GM12864 (cell line): ENCODE results near the gene SLC25A1.

Experiments used
- DNase-seq: peaks from one replicate; pipeline ENCODE4 v3.0.0-alpha.2; 2011; ENCODE audit warnings: low read depth
- H3K4me3 ChIP-seq: 2 replicates; pipeline ENCODE4 v1.5.1; 2011; ENCODE audit warnings: mild to moderate bottlenecking, low read depth, low read length, control low read depth
- TF ChIP-seq, protein P1 (sequence below): IDR thresholded peaks from 2 replicates; pipeline ENCODE4 v1.5.1; 2011; ENCODE audit warnings: low read depth, mild to moderate bottlenecking, moderate library complexity, low read length, control low read depth, inconsistent platforms; ENCODE audit errors: missing control alignments

Gene SLC25A1

DNA sequence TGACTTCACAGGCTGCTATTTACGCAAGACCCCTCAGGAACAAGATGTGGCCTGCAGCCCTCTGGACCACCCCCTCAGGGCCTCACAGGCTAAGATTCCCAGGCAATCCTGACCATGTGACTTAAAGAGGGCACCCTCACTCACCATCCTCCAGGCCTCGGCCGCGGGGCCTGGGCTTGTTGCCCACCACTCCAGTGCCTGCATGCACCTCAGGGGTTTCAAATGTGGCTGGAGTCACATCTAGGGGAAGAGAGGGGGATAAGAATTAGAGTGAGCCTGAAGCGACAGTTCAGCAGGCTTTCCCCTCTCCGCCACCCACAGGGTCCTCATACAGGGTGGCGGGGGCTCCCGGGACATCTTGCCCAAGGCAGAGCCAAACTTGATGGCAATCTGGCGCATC lies 36.1 kb downstream of the SLC25A1 start:
- TF ChIP-seq, protein P1, sequence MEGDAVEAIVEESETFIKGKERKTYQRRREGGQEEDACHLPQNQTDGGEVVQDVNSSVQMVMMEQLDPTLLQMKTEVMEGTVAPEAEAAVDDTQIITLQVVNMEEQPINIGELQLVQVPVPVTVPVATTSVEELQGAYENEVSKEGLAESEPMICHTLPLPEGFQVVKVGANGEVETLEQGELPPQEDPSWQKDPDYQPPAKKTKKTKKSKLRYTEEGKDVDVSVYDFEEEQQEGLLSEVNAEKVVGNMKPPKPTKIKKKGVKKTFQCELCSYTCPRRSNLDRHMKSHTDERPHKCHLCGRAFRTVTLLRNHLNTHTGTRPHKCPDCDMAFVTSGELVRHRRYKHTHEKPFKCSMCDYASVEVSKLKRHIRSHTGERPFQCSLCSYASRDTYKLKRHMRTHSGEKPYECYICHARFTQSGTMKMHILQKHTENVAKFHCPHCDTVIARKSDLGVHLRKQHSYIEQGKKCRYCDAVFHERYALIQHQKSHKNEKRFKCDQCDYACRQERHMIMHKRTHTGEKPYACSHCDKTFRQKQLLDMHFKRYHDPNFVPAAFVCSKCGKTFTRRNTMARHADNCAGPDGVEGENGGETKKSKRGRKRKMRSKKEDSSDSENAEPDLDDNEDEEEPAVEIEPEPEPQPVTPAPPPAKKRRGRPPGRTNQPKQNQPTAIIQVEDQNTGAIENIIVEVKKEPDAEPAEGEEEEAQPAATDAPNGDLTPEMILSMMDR, result no peak
- H3K4me3 ChIP-seq, result no peak overlapping the region
- DNase-seq, result no peak

GRCh38 chr22:19139974-19140373 lies 38.6 kb downstream of the SLC25A1 start:
- no peak overlapping the region for H3K4me3 ChIP-seq
- no peak for DNase-seq
- TF ChIP-seq, protein P1, result no peak

- no peak overlapping the region for H3K4me3 ChIP-seq
- DNase-seq, result no peak
- TF ChIP-seq, protein P1, result no peak
Observed at GRCh38 chr22:19139001-19139356, 39.6 kb downstream of the SLC25A1 start.

DNA sequence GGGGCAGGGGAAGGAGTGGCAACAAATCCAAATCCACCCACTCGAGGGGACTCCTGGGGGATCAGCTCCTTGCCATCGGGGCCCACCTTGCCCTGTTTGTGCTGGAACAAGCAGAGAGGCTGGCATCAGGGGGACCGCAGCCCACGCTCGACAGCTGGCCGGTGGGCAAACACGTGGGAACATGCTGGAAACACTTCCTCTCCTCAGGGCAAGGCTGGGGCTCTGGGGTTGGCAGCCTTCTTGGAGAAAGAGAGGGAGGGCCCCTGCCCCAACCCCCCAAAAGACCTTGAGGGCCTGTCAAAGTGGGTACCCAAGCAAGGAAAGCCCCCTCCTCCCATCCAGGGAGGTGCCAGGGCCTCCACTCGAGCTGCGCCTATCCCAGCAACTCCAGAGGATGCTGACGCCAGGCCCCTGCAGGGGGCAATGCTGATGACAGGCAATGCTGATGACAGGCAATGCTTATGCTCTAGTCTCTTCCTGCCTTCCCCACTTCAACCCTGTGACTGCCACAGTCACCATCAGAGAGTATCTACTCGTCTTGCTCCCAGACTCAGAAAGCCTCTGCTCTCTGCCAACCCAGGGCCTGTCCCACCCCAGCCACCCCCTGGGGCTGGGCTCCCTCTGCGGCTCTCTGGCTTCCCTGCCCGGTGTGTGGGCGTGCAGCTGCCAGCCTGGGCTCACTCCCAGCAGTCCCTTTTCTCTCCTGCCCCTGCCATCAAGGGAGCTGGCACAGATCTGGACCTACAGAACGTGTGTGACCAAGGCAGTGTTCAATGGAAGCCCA lies 40.1 kb downstream of the SLC25A1 start:
- H3K4me3 ChIP-seq, result no peak overlapping the region
- TF ChIP-seq, protein P1, result no peak
- no peak for DNase-seq

GRCh38 chr22:19137384-19138216 lies 40.9 kb downstream of the SLC25A1 start:
- TF ChIP-seq, protein P1, result no peak
- no peak for DNase-seq
- no peak overlapping the region for H3K4me3 ChIP-seq

DNA sequence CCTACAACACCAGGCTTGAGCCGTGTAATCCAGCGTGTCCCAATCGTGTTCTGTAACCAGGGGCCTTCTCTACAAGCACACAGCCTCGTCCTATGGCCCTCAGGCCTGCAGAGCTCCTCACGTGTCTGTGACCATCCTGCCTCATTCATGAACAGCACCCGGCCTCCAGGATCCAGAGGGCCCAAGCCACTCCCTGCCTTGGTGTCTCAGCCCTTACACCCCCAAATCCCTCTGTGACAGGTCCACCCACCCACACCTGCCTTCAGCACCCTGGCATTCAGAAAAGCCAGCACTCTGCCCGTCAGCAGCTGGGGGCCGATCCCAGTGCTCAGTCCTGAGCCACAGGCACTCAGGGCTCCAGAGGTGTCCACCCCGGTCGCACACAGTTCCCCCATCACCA lies 41.6 kb downstream of the SLC25A1 start:
- TF ChIP-seq, protein P1, result no peak
- H3K4me3 ChIP-seq, result no peak overlapping the region
- no peak for DNase-seq
